Measurements from ENCODE around the gene TTPAL. TPM values are rescaled to one million over a fixed set of nuclear protein-coding genes. Genes with fewer than 3 reads are reported as not detected.

The TTPAL gene
- total and polyA plus RNA-seq, 7 donors: 3.0 to 10.0 (median 7.2) TPM

DNA sequence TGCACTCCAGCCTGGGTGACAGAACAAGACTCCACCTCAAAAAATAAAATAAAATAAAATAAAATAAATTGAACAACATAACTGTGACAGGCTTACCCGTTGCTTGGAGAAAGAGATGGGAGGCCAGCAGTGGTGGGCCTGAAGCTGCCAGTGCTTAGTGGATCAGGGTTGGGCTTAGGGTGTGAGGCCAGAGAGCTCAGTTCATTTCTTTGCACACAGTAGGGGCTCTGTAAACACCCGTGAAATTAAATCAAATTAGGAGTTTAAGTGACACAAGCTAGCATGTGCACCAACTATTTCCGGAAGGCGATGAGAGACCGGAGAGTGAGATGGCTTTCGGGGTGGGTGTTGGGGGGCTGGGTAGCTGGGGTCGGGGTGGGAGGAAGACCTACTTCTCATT lies 25.8 kb upstream of the TTPAL start:
- Histone ChIP-seq H3K36me3 (no peaks in the 10 kb centered on the region), H3K4me3 (no peak overlapping the region), H3K9me3 (no peaks in the 10 kb centered on the region), H3K27ac (no peak overlapping the region), H3K27me3 (peaks cover 0 to 5% (median 0%) of the 10 kb centered on the region in 3 donors), H3K4me1 (no peaks in the 10 kb centered on the region)
- intact Hi-C loops (cut with DNase I): no loop called here
- 74 to 85% methylated on average over 7 of the region's 7 CpGs for WGBS, 2 donors
- TF ChIP-seq POLR2A (IDR thresholded peaks at IDR 0.05) (no peak), EP300 (IDR thresholded peaks at IDR 0.05) (no peak), POLR2AphosphoS5 (IDR thresholded peaks at IDR 0.05) (no peak)
- TF ChIP-seq, protein P1, sequence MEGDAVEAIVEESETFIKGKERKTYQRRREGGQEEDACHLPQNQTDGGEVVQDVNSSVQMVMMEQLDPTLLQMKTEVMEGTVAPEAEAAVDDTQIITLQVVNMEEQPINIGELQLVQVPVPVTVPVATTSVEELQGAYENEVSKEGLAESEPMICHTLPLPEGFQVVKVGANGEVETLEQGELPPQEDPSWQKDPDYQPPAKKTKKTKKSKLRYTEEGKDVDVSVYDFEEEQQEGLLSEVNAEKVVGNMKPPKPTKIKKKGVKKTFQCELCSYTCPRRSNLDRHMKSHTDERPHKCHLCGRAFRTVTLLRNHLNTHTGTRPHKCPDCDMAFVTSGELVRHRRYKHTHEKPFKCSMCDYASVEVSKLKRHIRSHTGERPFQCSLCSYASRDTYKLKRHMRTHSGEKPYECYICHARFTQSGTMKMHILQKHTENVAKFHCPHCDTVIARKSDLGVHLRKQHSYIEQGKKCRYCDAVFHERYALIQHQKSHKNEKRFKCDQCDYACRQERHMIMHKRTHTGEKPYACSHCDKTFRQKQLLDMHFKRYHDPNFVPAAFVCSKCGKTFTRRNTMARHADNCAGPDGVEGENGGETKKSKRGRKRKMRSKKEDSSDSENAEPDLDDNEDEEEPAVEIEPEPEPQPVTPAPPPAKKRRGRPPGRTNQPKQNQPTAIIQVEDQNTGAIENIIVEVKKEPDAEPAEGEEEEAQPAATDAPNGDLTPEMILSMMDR (IDR thresholded peaks at IDR 0.05): no peak
- DNase-seq: no peak

DNA sequence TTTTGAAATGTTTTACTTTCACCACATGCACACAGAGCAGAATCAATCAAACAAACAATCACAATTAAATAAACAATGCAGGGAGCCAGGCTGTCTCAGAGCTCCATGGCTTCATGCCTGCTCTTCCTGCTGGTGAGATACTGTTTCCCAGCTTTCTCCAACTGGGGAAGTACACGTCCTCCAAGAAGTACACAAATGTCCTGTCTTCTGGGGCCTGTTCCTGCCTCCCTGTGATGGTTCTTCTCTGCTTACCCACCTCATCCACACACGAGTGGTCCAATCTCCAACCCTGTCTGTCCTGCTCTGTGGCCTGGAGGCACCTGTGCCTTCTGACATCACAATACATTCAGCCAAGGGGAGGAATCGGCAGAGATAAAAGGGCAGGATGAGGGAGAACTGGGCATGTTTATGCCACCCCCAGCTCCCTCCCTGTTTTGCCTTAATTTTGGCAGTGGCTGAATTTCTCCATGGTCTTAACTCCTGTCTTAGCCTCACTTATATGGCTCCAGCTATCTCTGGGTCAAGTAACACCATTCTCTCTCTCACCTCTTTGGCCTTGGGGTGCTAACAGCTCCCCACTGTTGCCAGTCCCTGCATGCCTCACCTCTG lies 25.3 kb upstream of the TTPAL start:
- H3K27me3 ChIP-seq: peaks cover 0 to 3% (median 0%) of the 10 kb centered on the region in 3 donors
- intact Hi-C loops (cut with DNase I): no loop called here
- no peaks in the 10 kb centered on the region for H3K9me3 ChIP-seq
- no peak for TF ChIP-seq POLR2AphosphoS5 (IDR thresholded peaks at IDR 0.05)
- TF ChIP-seq POLR2A (IDR thresholded peaks at IDR 0.05): no peak
- no peaks in the 10 kb centered on the region for H3K4me1 ChIP-seq
- H3K36me3 ChIP-seq: no peaks in the 10 kb centered on the region
- no peak for DNase-seq
- H3K4me3 ChIP-seq: no peak overlapping the region
- WGBS, 2 donors: 29 to 58% methylated on average over 3 of the region's 3 CpGs
- H3K27ac ChIP-seq: no peak overlapping the region

DNA sequence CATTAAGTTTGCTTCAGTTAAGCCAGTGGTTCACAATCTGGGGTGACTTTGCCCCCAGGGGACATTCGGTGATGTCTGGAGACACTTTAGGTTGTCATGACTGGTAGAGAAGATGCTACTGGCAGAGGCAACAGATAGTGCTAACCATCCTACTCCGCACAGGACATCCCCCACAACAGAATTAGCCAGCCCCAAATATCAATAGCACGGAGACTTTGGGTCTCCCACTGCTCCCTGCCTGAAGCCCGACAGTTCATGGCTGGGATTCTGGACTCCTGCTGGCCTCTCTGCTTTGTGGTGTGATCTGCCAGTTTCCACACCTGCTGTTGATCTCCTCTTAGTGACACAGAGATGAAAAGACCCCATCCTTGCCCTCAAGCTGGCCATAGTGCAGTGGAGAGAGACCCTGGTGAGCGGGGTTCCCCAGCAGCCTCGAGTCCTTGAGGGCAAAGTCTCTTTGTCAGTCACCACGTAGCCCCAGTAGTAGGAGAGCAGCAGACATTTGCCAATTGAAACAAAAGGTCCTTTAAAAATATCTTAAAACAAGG lies 24.7 kb upstream of the TTPAL start:
- H3K4me1 ChIP-seq: no peaks in the 10 kb centered on the region
- no peak overlapping the region for H3K4me3 ChIP-seq
- no peak for DNase-seq
- H3K27ac ChIP-seq: no peak overlapping the region
- intact Hi-C loops (cut with DNase I): no loop called here
- H3K27me3 ChIP-seq: peaks cover 0 to 3% (median 0%) of the 10 kb centered on the region in 3 donors
- TF ChIP-seq, protein P1 (IDR thresholded peaks at IDR 0.05): no peak
- TF ChIP-seq POLR2AphosphoS5 (IDR thresholded peaks at IDR 0.05): no peak
- TF ChIP-seq EP300 (IDR thresholded peaks at IDR 0.05): no peak
- no peak for TF ChIP-seq POLR2A (IDR thresholded peaks at IDR 0.05)
- no peaks in the 10 kb centered on the region for H3K36me3 ChIP-seq
- 73 to 85% methylated on average over 7 of the region's 7 CpGs for WGBS, 2 donors
- H3K9me3 ChIP-seq: no peaks in the 10 kb centered on the region

DNA sequence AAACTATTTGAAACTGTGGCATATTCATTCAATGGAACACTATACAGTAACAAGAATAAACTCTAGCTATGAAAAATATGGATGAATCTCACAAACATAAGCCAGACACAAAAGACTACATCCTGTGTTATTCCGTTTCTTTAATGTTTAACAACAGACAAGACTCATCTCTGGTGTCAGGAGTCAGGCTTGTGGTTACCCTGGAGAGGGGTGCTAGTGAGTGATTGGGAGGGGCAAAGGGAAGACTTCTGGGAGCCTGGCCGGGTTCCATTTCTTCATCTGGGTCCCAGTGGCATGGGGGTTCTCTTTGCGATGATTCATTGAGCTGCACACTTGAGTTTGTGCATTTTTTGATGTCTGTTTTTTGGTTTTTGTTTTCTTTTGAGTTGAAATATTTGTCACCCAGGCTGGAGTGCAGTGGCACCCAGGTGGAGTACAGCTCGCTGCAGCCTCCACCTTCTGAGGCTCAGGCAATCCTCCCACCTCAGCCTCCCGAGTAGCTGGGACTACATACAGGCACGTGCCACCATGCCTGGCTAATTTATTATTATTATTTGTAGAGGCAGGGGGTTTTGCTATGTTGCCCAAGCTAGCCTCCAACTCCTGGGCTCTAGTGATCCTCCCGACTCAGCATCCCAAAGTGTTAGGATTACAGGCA lies 21.2 kb upstream of the TTPAL start:
- H3K36me3 ChIP-seq: no peaks in the 10 kb centered on the region
- intact Hi-C loops (cut with DNase I): no loop called here
- no peak for DNase-seq
- no peak overlapping the region for H3K4me3 ChIP-seq
- peaks cover 0 to 3% (median 0%) of the 10 kb centered on the region in 3 donors for H3K27me3 ChIP-seq
- WGBS, 2 donors: 87 to 93% methylated on average over 7 of the region's 7 CpGs
- no peaks in the 10 kb centered on the region for H3K9me3 ChIP-seq
- no peak for TF ChIP-seq POLR2A (IDR thresholded peaks at IDR 0.05)
- no peak for TF ChIP-seq EP300 (IDR thresholded peaks at IDR 0.05)
- TF ChIP-seq POLR2AphosphoS5 (IDR thresholded peaks at IDR 0.05): no peak
- TF ChIP-seq, protein P1 (IDR thresholded peaks at IDR 0.05): no peak
- H3K27ac ChIP-seq: no peak overlapping the region
- H3K4me1 ChIP-seq: no peaks in the 10 kb centered on the region

DNA sequence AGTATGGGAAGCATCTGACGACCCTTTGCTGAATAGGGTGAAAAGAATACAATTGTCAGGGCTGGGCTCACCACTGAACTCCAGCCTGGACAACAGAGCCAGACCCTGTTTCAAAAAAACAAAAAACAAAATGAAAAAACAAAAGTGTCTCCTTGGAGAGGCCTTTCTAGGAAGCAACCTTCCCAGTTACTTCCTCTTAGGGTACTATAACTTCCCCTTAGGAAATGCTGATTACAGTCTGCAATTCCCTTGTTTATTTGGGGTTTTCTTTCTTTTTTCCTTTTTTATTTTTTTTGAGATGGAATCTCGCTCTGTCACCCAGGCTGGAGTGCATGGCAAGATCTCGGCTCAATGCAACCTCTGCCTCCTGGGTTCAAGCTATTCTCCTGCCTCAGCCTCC lies 20.5 kb upstream of the TTPAL start:
- no peaks in the 10 kb centered on the region for H3K9me3 ChIP-seq
- H3K27ac ChIP-seq: no peak overlapping the region
- intact Hi-C loops (cut with DNase I): no loop called here
- TF ChIP-seq, protein P1 (IDR thresholded peaks at IDR 0.05): no peak
- TF ChIP-seq POLR2A (IDR thresholded peaks at IDR 0.05): no peak
- no peak for TF ChIP-seq POLR2AphosphoS5 (IDR thresholded peaks at IDR 0.05)
- TF ChIP-seq EP300 (IDR thresholded peaks at IDR 0.05): no peak
- no peaks in the 10 kb centered on the region for H3K36me3 ChIP-seq
- H3K27me3 ChIP-seq: no peaks in the 10 kb centered on the region
- WGBS, 2 donors: 63 to 70% methylated on average over 3 of the region's 3 CpGs
- H3K4me1 ChIP-seq: no peaks in the 10 kb centered on the region
- DNase-seq: no peak
- no peak overlapping the region for H3K4me3 ChIP-seq

All from sigmoid colon (tissue), 7 donors.